ENCODE measurements around the gene NOS1.

DNA sequence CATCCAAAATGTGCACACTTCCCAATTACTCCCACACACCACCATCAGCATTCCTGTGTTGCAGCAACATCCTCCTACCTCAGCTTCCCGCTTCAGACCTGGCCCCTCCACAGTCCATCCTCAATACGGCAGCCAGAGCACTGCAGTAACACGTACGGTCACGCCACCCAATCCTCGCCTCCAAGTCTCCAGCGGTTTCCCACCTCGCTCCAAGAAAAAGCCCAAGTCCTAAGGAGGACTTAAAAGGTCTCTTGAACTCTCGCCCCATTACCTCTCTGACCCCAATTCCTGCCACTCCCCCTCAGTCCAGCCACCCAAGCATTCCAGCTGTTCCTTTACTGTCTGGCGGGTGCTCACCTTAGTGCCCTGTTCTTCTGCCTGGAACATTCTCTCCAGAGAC is 183.1 kb downstream of the NOS1 start:
- TF ChIP-seq, protein P1, sequence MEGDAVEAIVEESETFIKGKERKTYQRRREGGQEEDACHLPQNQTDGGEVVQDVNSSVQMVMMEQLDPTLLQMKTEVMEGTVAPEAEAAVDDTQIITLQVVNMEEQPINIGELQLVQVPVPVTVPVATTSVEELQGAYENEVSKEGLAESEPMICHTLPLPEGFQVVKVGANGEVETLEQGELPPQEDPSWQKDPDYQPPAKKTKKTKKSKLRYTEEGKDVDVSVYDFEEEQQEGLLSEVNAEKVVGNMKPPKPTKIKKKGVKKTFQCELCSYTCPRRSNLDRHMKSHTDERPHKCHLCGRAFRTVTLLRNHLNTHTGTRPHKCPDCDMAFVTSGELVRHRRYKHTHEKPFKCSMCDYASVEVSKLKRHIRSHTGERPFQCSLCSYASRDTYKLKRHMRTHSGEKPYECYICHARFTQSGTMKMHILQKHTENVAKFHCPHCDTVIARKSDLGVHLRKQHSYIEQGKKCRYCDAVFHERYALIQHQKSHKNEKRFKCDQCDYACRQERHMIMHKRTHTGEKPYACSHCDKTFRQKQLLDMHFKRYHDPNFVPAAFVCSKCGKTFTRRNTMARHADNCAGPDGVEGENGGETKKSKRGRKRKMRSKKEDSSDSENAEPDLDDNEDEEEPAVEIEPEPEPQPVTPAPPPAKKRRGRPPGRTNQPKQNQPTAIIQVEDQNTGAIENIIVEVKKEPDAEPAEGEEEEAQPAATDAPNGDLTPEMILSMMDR (IDR thresholded peaks at IDR 0.05) = no peak
- TF ChIP-seq POLR2A (IDR thresholded peaks at IDR 0.05) (no peak), POLR2AphosphoS5 (IDR thresholded peaks at IDR 0.05) (no peak)
